Activated T-helper 17 cell treated with anti-CD3 and anti-CD28 coated beads, Interleukin-2, amount 50 U/mL, for 72 hours (primary cell): Measurements from ENCODE around the gene HTRA3. TPM values are rescaled to one million over a fixed set of nuclear protein-coding genes. Genes with fewer than 3 reads are reported as not detected.

Source experiments
- ATAC-seq: fragments of 150-1000 bp; cut with Tn5 transposase; replicated peaks from 2 replicates; pipeline ENCODE4 v1.10.0; 2021; ENCODE audit warnings: mild to moderate bottlenecking, moderate library complexity
- H3K27ac Mint-ChIP-seq: one replicate; pipeline ENCODE4 v1.8.0; 2022; ENCODE audit warnings: mixed read lengths
- H3K27me3 Mint-ChIP-seq: one replicate; pipeline ENCODE4 v1.8.0; 2022; ENCODE audit warnings: mixed read lengths
- H3K36me3 Mint-ChIP-seq: one replicate; pipeline ENCODE4 v1.8.0; 2022; ENCODE audit warnings: low read depth, mild to moderate bottlenecking, mixed read lengths
- H3K4me1 Mint-ChIP-seq: one replicate; pipeline ENCODE4 v1.8.0; 2022; ENCODE audit warnings: mixed read lengths
- H3K4me3 Mint-ChIP-seq: one replicate; pipeline ENCODE4 v1.8.0; 2022; ENCODE audit warnings: mild to moderate bottlenecking, mixed read lengths
- H3K9me3 Mint-ChIP-seq: one replicate; pipeline ENCODE4 v1.8.0; 2022; ENCODE audit warnings: mixed read lengths
- total RNA-seq, 2 donors: library from RNA; stranded (reverse); gene quantifications; one replicate each; pipeline ENCODE4 v1.2.3, GENCODE V29; 2022

The HTRA3 gene
- not detected for total RNA-seq

GRCh38 chr4:8269535-8270417, at the start of gene HTRA3:
Gene HTRA3, plus strand, starts transcription at chr4:8269754. Its CDS starts 215 bp downstream, at chr4:8269969.
- Mint-ChIP-seq H3K9me3 (no peaks in the 10 kb centered on the region), H3K4me3 (no peak within 1 kb of the TSS), H3K36me3 (no peaks in the 10 kb centered on the region), H3K27me3 (peaks cover 38% of the 10 kb centered on the region), H3K27ac (no peak within 1 kb of the TSS), H3K4me1 (no peaks in the 10 kb centered on the region)
- no peak for ATAC-seq

GRCh38 chr4:8220661-8221450, 48.7 kb upstream of the HTRA3 start:
- H3K36me3 Mint-ChIP-seq: peaks cover 49% of the 10 kb centered on the region
- H3K27me3 Mint-ChIP-seq: no peaks in the 10 kb centered on the region
- H3K4me1 Mint-ChIP-seq: peaks cover 16% of the 10 kb centered on the region
- no peak for ATAC-seq
- H3K9me3 Mint-ChIP-seq: no peaks in the 10 kb centered on the region
- H3K27ac Mint-ChIP-seq: peak overlapping the region; percentile 70
- H3K4me3 Mint-ChIP-seq: peak overlapping the region; percentile 35

GRCh38 chr4:8221476-8221875, 48.1 kb upstream of the HTRA3 start:
- Mint-ChIP-seq H3K27ac (peak overlapping the region; percentile 70), H3K27me3 (no peaks in the 10 kb centered on the region), H3K36me3 (peaks cover 50% of the 10 kb centered on the region), H3K4me3 (peak overlapping the region; percentile 35), H3K4me1 (peaks cover 16% of the 10 kb centered on the region), H3K9me3 (no peaks in the 10 kb centered on the region)
- peak; percentile 80 for ATAC-seq

- Mint-ChIP-seq H3K27me3 (no peaks in the 10 kb centered on the region), H3K4me1 (peaks cover 16% of the 10 kb centered on the region), H3K27ac (peak overlapping the region; percentile 70), H3K36me3 (peaks cover 54% of the 10 kb centered on the region), H3K9me3 (no peaks in the 10 kb centered on the region), H3K4me3 (no peak overlapping the region)
- ATAC-seq: no peak
Observed at GRCh38 chr4:8221985-8222384, 47.6 kb upstream of the HTRA3 start.

GRCh38 chr4:8222609-8223388, 46.8 kb upstream of the HTRA3 start:
- Mint-ChIP-seq H3K27ac (peak overlapping the region; percentile 70), H3K4me1 (peaks cover 16% of the 10 kb centered on the region), H3K36me3 (peaks cover 54% of the 10 kb centered on the region), H3K27me3 (no peaks in the 10 kb centered on the region), H3K9me3 (no peaks in the 10 kb centered on the region), H3K4me3 (no peak overlapping the region)
- ATAC-seq: no peak

- peaks cover 53% of the 10 kb centered on the region for H3K36me3 Mint-ChIP-seq
- peaks cover 23% of the 10 kb centered on the region for H3K4me1 Mint-ChIP-seq
Observed at GRCh38 chr4:8224267-8224974, 45.1 kb upstream of the HTRA3 start.

GRCh38 chr4:8224975-8225625, 44.5 kb upstream of the HTRA3 start:
- no peak overlapping the region for H3K27ac Mint-ChIP-seq
- no peak overlapping the region for H3K4me3 Mint-ChIP-seq
- H3K9me3 Mint-ChIP-seq: no peaks in the 10 kb centered on the region
- H3K4me1 Mint-ChIP-seq: peaks cover 23% of the 10 kb centered on the region
- H3K36me3 Mint-ChIP-seq: peaks cover 46% of the 10 kb centered on the region
- no peak for ATAC-seq
- H3K27me3 Mint-ChIP-seq: no peaks in the 10 kb centered on the region

More at GRCh38 chr4:8224267-8224974, 45.1 kb upstream of the HTRA3 start:
- no peak for ATAC-seq
- no peaks in the 10 kb centered on the region for H3K9me3 Mint-ChIP-seq
- no peaks in the 10 kb centered on the region for H3K27me3 Mint-ChIP-seq
- H3K27ac Mint-ChIP-seq: no peak overlapping the region
- no peak overlapping the region for H3K4me3 Mint-ChIP-seq

GRCh38 chr4:8225706-8226443, 43.7 kb upstream of the HTRA3 start:
- no peak overlapping the region for H3K4me3 Mint-ChIP-seq
- H3K27ac Mint-ChIP-seq: no peak overlapping the region
- ATAC-seq: no peak
- peaks cover 22% of the 10 kb centered on the region for H3K4me1 Mint-ChIP-seq
- H3K36me3 Mint-ChIP-seq: peaks cover 39% of the 10 kb centered on the region
- no peaks in the 10 kb centered on the region for H3K27me3 Mint-ChIP-seq
- H3K9me3 Mint-ChIP-seq: no peaks in the 10 kb centered on the region

GRCh38 chr4:8227201-8227770, 42.3 kb upstream of the HTRA3 start:
- ATAC-seq: no peak
- no peak overlapping the region for H3K27ac Mint-ChIP-seq
- H3K36me3 Mint-ChIP-seq: peaks cover 30% of the 10 kb centered on the region
- no peaks in the 10 kb centered on the region for H3K9me3 Mint-ChIP-seq
- no peaks in the 10 kb centered on the region for H3K27me3 Mint-ChIP-seq
- no peak overlapping the region for H3K4me3 Mint-ChIP-seq
- H3K4me1 Mint-ChIP-seq: peaks cover 12% of the 10 kb centered on the region

- no peak overlapping the region for H3K27ac Mint-ChIP-seq
- no peak overlapping the region for H3K4me3 Mint-ChIP-seq
- H3K36me3 Mint-ChIP-seq: peaks cover 24% of the 10 kb centered on the region
- no peaks in the 10 kb centered on the region for H3K9me3 Mint-ChIP-seq
- H3K4me1 Mint-ChIP-seq: peaks cover 12% of the 10 kb centered on the region
- ATAC-seq: no peak
- H3K27me3 Mint-ChIP-seq: no peaks in the 10 kb centered on the region
Observed at GRCh38 chr4:8227771-8228318, 41.7 kb upstream of the HTRA3 start.

GRCh38 chr4:8228319-8229250, 41.0 kb upstream of the HTRA3 start:
- H3K4me3 Mint-ChIP-seq: peak overlapping the region; percentile 50
- H3K27me3 Mint-ChIP-seq: no peaks in the 10 kb centered on the region
- peaks cover 12% of the 10 kb centered on the region for H3K4me1 Mint-ChIP-seq

More at GRCh38 chr4:8228319-8229250, 41.0 kb upstream of the HTRA3 start:
- peak; percentile 95 for ATAC-seq
- H3K27ac Mint-ChIP-seq: peak overlapping the region; percentile 78
- H3K36me3 Mint-ChIP-seq: peaks cover 17% of the 10 kb centered on the region
- H3K9me3 Mint-ChIP-seq: no peaks in the 10 kb centered on the region
